NCI-H1048 (cell line): Measurements from ENCODE around the gene ARL16.

ENCODE experiments used
- DNase-seq: peaks from one replicate; lab custom pipeline; 2025; lab: John Stamatoyannopoulos, UW

ARL16 gene

DNA sequence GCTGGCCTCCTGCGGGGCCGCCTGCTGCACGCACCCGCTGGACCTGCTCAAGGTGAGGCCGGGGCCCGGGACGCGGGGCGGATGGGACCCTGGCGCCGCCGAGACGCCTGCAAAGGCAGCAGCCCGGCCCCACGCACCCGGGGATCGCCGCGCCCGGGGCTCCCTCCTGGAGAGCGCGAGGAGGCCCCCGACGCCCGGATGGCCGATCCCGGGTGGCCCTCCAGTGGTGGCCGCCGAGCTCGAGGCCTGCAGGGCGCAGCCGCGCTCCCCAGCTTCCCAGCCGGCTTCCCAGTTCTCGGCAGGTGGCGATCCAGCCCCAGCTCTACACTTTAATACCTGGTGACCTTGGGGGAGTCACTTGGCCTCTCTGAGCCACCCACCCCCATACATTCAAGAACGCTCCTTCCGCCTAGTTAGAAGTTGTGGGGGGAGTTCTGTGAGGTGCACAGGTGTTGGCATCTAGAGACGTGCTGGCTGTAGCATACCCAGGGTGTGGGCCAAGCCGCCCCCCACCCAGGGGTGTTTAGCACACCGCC, 28.9 kb upstream of the ARL16 start:
- DNase-seq, result no peak

DNA sequence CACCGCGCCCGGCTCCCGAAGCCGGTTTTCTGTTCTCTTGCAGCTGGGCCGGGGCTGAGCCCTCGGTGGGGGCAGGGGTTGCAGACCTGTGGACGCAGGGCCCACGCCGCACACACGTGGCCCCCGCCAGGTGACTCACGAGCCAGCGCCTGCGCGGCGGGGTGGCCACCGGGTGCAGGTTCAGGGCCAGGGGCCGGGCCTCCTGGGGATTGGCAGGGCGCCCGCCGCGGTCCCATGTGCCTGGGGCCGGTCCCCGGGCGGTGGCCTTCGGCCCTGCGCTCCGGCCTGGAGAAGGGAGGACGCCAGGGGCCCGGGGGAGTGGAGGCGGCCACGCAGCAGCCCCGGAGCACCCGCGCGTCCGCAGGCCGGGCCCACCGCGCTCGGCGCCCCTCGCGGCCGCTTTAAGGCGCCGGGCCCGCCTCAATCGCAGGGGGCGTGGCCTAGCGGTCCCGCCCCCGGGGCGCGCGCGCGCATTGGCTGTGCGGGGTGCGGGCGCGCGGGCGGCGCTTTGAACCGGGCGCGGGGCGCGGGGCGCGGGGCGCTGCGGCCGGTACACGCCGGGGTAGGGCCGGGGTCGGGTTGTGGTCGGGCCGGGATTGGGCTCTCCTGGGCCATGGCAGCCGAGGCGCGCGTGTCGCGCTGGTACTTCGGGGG, 28.3 kb upstream of the ARL16 start, which contains the start of gene SLC25A10:
Gene SLC25A10, plus strand, starts transcription at position 471 of the 654 bp plus-strand sequence. Its CDS starts 143 bp downstream, at position 614.
- DNase-seq, result peak; percentile 52

DNA sequence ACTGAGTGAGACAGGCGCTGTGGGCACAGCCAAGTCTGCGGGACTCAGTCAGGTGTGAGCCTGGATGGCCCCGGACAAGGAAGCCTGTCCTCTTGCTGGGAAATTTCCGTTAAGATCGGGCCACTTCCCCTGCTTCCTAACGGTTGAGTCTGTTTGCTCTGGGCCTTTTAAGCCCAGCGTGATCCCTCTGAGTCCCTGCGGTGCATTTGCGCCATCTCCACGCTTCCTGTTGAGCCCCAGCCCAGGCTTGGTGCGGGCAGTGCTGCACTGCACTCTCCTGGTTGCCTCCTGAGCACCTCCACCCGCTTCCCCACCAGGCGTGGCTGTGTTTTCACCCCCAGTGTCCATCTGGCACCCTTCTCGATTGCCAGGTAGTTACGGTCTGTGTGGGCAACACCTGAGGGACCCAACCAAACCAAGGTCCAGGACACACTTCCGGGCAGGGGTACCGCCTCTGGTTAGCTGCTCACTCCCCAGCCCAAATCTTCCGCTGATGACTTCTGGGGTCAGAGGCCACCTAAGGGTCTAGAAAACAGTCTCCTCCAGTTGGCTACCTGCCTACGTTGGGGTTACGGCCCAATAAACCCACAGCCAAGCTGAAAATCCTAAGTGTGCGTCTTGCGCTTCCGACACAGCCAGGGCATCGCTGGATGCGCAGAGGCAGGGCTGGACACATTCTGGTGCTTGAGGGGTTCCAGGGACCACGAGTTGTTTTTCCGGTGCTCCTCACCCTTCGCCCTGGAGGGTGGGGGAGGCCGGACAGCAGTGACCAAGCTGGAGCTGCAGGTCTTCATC, 27.1 kb upstream of the ARL16 start:
- DNase-seq, result no peak

DNA sequence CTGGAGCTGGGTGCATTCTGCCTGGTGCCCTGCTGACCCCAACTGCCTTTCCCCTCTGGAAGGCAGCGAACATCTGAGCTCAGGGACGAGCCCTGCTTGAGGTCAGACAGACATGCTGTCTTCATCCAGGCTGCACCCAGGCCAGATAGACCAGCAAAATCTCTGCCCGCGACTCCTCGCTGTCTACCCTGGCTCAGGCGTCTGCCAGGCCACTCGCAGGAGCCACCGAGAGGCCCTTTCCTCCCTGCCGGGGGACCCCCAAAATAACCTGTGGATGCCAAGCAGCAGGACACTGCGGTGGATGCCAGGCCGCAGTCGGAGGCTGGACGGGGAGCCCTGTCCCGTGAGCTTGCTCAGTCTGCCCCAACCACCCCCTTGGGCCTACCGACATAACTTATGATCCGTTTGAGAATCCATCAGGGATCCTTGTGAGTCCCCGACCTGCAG, 25.2 kb upstream of the ARL16 start:
- DNase-seq, result no peak

DNA sequence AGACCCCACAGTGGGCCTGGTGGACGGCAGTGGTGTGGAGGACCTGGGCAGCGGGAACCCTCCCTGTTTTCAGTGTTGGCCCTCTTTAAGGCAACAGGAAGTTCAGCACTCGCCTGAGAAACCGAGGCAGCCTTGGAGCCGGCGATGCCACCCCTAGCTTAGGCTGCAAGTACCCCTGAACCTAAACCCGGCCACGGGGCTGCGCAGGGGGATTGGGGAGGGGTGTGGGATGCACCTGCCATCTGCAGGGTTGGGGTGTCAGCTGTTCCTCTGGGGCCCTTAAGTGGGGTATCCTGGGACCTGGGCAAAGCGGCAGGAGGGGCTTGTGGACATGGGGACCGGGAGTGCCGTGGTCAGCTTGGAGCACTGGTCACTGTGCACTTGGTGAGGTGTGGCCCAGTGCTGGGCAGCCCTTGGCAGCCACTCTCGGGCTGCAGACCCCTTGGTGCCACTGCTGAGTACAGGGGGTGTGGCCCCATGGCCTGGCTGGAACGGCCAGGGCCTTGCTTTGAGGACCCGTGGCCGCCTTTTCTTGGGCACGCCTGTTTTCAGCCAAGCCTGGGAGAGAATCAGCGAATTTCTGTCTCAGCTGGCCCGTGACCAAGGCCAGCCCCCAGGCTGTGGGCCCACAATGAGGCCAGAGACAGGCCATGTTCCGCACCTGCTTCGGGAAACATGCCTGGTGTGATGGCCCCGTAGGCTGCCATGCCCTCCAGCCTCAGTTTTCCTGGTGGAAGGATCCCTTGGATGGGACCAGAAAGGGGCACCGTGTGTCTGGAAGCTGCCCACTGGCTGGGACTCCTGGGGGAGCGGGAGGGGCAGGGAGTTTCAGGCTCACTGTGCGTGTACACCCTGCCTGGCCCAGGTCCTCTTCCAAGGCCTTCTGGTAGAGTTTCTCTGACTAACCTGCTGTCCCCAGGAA, 24.4 kb upstream of the ARL16 start:
- DNase-seq, result no peak

DNA sequence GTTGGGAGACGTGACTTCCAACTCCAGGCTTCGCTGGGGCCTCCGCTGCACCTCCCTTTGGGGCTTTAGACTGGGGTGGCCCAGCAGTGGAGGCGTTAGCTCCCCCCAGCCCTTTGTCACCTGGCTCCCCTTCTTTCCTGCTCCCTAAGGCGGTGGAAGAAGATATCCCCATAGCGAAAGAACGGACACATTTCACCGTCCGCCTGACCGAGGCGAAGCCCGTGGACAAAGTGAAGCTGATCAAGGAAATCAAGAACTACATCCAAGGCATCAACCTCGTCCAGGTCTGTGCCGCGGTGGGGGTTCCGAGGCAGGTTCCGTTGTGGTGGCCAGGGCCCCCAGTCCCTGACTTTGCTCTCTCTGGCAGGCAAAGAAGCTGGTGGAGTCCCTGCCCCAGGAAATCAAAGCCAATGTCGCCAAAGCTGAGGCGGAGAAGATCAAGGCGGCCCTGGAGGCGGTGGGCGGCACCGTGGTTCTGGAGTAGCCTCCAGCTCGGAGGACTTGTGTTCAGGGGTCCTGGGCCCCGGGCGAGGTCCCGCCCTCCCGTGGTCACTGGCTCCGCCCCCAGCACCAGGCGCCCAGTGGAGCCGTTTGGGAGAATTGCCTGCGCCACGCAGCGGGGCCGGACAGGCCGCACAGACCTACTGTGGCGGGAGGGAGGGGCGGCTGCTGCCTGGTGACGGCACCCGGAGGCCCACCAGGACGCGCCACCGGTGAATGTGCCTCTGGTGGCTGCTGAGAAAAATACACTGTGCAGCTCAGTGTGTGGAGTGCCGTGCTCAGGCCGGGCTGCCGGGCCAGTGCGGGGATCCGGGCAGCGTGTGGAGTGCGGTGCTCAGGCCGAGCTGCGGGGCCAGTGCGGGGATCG, 23.4 kb upstream of the ARL16 start:
- DNase-seq, result no peak

DNA sequence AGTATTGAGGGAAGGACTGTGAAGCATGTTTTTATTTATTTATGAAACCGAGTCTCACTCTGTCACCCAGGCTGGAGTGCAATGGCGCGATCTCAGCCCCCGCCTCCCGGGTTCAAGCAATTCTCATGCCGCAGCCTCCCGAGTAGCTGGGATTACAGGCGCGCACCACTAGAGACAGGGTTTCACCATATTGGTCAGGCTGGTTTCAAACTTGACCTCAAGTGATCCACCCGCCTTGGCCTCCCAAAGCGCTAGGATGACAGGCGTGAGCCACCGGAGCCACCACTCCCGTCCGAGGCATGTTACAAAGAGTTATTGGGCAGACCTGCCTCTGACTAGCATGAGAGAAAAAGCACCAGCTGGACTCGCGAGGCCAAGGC, 22.6 kb upstream of the ARL16 start:
- DNase-seq, result no peak

DNA sequence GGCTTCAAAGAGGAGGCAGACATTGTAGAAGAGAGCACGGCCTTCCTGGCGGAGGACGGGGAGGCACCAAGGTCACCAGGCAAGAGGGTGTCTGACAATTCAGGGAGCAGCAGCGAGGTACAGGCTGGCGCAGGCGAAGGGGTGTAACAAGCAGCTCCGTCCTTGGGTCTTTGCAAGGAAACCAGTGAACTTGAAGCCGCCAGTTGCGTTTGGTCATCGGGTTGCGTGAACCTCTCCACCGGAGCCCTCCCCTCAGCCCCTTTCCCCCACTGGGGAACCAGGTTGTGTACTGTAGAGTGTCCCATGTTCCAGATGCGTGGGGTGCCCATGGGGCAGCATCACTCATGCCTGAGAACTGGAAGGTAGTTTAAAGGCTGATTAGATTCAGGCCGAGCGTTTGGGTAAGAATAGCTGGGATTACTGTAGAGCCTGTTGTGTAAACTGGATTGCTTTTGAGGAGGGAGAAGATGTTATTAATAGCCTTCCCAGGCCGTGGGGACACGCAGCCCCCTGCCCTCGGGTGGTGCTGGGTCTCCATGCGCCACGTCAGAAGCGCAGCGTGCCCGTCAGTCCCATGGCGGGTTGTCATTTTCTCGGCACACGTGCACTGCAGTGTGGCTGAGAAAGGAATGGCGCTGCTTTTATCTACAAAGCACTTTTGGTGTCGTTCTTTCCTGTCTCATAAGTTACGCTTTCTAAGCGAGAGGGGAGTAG, 22.1 kb upstream of the ARL16 start:
- DNase-seq, result no peak

DNA sequence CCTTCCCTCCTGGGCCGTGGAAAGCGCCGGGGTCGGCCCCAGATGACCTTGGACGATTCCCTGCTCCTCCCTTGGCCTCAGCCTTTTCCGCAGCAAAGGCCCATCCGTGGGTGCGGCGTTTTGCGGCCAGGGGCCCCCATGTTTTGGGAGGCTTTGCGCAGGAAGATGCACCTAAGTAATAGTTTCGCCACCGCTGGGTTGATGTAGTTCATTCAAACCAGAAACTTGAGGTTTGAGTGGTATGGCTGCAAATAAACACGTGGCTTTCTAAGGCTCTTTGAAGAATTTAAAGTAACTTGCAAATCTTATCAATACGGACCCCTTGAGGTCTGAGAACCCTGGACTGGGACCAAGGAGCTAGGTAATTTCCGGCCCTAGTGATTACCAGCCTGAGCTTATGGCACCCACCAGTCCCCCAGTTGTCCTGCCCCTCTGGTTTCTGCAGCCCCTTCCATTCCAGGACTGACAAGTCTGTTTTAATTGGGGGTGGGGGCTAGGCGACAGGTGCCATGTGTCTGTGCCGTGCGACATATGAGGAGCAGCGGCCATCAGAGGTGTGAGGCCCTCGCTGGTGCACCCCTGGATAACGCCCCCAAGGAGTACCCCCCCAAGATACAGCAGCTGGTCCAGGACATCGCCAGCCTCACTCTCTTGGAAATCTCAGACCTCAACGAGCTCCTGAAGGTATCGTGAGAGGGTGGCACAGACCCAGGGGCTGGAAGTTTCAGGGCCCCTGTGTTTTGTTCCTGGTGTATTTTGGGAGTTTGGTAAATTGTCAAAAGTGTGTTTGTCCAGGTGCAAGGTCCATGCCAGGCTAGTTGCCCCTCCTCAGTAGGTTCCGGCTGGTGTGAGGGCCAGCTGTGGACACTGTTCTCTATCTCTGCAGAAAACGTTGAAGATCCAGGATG, 20.4 kb upstream of the ARL16 start:
- DNase-seq, result no peak

DNA sequence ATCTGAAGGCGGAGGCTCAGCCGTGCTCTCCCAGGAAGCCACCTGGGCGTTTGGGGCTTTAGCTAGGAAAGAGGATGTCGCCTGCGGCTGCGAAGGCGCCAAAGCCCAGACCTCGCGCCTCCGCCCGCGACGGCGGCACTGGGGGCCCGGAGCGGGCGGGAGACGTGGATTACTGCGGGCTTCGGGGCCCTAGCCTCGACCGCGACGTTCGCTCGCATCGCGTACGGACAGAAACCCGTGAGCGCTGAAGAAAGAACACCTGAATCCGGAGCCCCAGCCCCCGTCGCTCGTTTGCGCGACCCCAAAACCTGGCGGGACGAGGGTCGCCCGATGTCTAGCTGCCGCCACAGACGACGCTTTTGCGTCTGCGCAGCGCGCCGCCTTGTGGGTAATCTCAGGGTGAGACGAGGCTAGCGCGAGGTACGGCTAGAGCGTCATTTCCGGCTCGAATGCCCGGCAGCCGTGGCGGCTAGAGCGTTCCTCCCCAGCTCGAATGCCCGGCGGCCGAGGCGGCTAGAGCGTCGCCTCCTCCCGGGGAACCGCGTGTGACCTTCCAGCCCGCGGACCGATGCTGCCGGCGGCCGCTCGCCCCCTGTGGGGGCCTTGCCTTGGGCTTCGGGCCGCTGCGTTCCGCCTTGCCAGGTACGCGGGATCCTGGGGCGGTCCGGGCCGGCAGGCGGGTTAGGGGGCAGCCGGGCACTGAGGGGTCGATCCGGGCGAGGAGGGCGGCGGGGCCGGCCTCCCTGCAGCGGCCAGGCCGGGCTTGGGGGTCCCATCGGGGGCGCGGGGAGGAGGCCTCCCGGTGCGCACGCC, 19.5 kb upstream of the ARL16 start, which contains the start of gene MRPL12:
Gene MRPL12, plus strand, starts transcription at position 434 of the 813 bp plus-strand sequence. Its CDS starts 135 bp downstream, at position 569.
- peak; percentile 84 for DNase-seq

DNA sequence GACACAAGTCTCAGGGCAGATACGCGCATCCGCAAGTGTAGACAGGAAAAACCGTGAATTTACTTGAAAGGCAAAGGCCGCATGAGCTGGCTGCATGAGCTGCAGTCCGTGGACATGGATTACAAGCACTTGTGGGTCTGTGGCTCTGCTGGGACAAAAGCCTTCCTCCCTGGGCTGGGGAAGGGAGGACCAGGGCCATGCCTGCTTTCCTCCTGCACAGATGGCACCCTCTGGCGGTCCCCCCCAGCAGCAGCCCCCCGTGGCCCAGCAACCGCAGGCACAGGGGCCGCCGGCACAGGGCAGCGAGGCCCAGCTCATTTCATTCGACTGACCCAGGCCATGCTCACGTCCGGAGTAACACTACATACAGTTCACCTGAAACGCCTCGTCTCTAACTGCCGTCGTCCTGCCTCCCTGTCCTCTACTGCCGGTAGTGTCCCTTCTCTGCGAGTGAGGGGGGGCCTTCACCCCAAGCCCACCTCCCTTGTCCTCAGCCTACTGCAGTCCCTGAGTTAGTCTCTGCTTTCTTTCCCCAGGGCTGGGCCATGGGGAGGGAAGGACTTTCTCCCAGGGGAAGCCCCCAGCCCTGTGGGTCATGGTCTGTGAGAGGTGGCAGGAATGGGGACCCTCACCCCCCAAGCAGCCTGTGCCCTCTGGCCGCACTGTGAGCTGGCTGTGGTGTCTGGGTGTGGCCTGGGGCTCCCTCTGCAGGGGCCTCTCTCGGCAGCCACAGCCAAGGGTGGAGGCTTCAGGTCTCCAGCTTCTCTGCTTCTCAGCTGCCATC, 17.9 kb upstream of the ARL16 start:
- DNase-seq, result no peak

DNA sequence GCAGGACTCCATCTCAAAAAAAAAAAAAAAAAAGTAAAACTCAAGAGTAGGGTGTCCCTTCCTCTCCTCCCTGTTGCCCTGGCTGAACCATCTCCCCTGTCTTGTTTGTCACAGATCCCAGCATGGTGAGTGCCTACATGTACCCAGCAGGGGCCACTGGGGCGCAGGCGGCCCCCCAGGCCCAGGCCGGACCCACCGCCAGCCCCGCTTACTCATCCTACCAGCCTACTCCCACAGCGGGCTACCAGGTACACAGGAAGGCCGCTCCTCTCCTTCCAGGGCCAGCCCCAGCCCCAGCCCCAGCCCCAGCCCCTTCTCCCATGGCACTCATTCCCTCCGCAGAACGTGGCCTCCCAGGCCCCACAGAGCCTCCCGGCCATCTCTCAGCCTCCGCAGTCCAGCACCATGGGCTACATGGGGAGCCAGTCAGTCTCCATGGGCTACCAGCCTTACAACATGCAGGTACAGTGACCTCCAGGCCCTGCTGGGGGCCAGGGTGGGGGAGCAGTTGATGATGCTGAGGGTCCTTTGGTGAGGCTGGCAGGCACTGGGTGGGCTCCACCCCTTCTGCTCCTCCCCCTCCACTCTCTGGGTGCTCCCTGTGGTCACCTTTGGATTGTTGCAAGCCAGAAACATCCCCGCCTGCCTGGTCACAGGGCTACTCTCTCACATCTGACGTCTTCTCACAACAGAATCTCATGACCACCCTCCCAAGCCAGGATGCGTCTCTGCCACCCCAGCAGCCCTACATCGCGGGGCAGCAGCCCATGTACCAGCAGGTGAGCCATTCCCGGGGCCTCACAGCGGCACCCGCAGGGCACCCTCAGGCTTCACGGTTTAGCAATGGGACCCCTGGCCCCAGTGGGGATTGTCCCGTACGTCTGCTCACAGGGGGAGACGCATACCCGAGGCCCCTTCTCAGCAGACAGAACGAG, 17.0 kb upstream of the ARL16 start:
- no peak for DNase-seq

DNA sequence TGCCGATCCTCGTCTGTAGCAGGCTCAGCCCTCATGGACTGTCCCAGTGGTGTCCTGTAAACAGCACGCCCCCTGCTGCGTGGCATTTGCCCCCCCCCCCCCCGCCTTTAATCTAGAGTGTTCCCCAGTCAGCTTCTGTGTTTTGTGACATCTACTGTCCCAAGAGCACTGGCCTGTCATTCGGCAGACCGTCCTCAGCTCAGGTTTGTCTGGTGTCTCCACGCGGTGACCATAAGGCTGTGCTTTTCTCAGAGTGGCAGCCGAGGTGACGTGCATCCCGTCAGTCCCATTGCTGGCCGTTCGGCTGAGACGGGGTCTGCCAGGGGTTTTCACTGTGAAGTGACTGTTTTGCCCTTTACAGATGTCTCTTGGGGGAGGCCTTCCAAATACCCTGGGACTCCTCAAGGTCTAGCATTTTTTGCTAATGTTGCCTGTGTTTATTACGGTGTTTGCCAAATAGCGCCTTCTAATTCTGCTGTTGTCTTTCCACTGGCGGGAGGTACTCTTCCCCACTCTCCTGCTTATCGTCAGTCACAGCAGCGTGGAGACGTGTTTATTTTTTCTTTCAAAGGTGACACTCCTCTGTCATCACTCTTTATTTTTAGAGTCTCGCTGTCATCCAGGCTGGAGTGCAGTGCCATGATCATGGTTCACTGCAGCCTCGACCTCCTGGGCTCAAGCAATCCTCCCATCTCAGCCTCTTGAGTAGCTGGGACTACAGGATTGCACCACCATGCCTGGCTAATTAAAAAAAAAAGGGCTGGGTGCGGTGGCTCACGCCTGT, 13.9 kb upstream of the ARL16 start:
- no peak for DNase-seq

DNA sequence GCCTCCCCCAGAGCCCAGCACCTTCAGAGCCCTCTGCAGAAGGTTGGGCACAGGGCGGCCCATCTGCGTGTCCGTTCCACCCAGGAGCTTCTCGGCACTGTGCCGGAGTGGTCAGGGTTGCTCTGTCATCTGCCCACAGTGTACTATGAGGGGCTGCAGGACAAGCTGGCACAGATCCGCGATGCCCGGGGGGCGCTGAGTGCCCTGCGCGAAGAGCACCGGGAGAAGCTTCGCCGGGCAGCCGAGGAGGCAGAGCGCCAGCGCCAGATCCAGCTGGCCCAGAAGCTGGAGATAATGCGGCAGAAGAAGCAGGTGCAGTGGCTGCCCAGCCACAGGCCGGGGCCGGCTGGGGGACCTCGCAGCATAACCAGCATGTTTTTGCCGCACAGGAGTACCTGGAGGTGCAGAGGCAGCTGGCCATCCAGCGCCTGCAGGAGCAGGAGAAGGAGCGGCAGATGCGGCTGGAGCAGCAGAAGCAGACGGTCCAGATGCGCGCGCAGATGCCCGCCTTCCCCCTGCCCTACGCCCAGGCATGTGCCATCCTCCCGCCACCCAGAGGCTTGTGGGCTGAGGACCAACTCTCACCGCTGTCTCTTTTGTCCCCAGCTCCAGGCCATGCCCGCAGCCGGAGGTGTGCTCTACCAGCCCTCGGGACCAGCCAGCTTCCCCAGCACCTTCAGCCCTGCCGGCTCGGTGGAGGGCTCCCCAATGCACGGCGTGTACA, 12.8 kb upstream of the ARL16 start:
- no peak for DNase-seq

DNA sequence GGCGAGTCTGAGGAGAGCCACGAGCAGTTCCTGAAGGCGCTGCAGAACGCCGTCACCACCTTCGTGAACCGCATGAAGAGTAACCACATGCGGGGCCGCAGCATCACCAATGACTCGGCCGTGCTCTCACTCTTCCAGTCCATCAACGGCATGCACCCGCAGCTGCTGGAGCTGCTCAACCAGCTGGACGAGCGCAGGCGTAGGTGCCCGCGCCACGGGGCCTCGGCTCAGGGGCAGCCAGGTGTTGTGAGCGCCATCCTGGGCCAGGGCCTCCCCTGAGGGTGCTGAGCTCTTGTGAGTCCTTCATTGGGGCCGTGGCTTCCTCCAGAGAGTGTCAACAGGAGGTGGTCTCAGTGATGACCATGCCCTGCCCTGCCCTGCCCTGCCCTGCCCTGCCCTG, 12.2 kb upstream of the ARL16 start:
- no peak for DNase-seq
